ES-I3 (cell line): Measurements from ENCODE around the gene EPHA1.

Source experiments
- H3K36me3 ChIP-seq: 2 replicates; pipeline ENCODE4 v1.6.1; 2013; ENCODE audit warnings: mild to moderate bottlenecking, low read length, control low read depth, moderate library complexity; ENCODE audit not compliant: insufficient read depth
- H3K4me1 ChIP-seq: 2 replicates; pipeline ENCODE4 v1.6.1; 2013; ENCODE audit warnings: mild to moderate bottlenecking, control low read depth, low read length; ENCODE audit not compliant: insufficient read depth
- H3K9ac ChIP-seq: 2 replicates; pipeline ENCODE4 v1.6.1; 2013; ENCODE audit warnings: low read depth, mild to moderate bottlenecking, low read length, moderate library complexity
- H3K9me3 ChIP-seq: 2 replicates; pipeline ENCODE4 v1.6.1; 2013; ENCODE audit warnings: mild to moderate bottlenecking, low read length, moderate library complexity; ENCODE audit not compliant: control insufficient read depth, insufficient read depth

EPHA1 gene

DNA sequence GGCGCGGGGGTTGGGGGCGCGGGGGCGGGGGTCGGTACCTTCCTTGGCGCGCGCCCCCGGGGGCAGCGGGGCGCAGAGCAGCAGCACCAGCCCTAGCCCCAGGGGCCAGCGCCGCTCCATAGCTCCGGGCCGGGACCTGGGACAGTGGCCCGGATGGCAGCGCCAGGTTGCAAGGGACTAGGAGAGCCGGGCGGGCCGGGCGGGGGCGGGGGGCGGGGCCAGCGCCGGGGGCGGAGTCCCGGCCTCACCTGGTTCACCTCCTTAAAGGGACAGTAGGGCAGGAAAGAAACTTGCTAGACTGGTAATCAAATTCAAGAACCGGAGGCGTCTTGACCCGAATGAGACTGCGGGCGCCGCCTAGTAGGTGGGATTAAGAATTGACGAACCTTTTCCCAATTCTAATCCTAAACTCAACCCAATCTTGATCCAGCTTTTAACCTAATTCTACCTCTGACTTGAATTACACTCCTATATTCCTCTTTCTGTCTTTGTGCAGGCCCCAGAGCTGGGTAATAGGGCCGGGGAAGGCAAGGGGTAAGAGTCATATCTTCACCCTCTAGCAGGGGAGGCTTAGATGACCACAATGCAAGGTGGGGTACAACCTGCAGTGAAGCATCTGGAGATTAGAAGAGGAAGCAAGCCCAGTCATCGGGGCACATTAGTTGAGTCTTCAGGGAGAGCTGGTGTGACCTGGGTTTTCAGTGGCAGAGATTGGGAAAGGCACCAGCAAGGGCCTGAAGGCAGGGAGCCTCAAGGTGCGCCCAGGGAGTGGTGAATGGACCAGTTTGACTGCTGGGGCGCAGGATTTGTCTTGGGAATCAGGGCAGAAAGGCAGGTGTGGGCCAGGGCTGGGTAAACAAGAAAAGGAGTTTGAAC lies at the start of gene EPHA1:
Gene EPHA1, minus strand, starts transcription at position 171 of the 876 bp plus-strand sequence. Its CDS starts 51 bp downstream, at position 120.
- peaks cover 56% of the 10 kb centered on the region for H3K4me1 ChIP-seq

DNA sequence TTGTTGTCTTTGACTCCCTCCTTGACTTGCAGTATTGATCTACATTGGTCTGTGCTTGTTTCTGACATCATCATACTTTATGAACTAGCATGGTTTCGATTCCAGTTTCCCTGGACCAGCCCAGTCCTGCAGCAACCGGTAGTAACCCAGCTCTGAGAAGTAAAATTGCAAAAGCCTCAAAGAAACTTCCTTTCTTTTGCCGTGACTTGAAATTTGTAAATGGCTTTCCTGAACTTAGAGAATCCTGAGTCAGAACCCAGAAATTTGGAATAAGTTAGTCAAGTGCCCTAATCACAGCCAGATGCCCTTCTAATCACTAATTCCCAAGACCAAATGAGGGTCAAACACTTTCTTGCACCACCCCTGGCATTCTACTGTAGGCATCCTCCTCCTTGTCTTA lies 49.6 kb upstream of the EPHA1 start:
- peaks cover 3% of the 10 kb centered on the region; the same call in 1 of the 2 replicates for H3K9me3 ChIP-seq
- no peak overlapping the region for H3K9ac ChIP-seq
- no peaks in the 10 kb centered on the region for H3K36me3 ChIP-seq
- no peaks in the 10 kb centered on the region for H3K4me1 ChIP-seq

More for the DNA sequence above, at the start of gene EPHA1:
- H3K36me3 ChIP-seq = peaks cover 3% of the 10 kb centered on the region; the same call in 1 of the 2 replicates
- peak within 1 kb of the TSS; percentile 86 for H3K9ac ChIP-seq
- H3K9me3 ChIP-seq = no peaks in the 10 kb centered on the region

DNA sequence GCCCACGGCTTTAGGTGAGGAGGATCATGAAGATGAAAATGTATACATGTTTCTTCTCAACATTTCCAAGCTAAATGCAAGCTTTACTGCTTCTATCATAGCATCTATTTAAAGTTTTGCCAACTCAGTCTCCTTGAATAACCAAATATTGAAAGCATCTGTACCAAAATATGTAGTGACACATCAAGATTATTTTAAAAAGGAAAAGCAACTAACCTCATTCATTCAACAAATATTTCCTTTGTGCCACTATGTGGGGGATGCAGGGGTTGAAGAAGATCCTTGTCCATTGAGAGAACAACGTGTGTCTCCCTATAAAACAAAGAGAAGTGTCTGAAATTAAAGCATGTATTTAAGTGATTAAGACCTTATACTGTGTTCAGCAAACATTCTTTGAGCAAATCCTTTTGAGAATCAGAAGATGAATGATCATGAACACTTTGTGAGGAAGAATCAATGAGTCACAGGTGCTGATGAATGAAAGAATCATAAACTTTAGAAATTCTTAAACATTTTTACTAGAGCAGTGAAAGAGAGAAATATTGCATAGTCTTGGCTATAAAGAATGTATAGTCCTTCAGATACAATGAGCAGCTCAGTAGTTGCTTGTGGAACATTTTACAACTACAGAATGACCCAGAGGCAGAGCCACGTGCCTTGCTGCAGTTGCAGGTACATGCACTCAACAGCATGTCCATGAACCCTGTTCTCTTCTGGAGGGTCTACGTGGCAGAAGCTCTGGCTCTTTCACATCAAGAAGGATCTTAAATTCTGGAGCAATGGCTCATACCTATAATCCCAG lies 48.5 kb upstream of the EPHA1 start:
- H3K9ac ChIP-seq = no peak overlapping the region
- no peaks in the 10 kb centered on the region for H3K4me1 ChIP-seq
- H3K9me3 ChIP-seq = peaks cover 3% of the 10 kb centered on the region; the same call in 1 of the 2 replicates
- no peaks in the 10 kb centered on the region for H3K36me3 ChIP-seq

DNA sequence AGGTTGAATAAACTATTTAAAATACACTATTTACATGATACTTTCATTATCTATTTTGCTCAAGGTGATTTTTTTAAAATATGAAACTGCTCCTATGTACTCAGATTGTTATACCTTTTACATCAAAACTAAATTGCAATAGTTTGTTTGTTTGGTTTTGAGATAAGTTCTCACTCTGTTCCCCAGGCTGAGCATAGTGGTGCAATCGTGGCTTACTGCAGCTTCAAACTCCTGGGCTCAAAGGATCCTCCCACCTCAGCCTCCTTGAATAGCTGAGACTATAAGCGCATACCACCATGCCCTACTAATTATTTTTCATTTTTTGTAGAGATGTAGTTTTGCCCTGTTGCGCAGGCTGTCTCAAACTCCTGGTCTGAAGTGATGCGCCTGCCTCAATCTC lies 47.3 kb upstream of the EPHA1 start:
- Histone ChIP-seq H3K9ac (no peak overlapping the region), H3K36me3 (no peaks in the 10 kb centered on the region), H3K9me3 (no peaks in the 10 kb centered on the region), H3K4me1 (no peaks in the 10 kb centered on the region)

DNA sequence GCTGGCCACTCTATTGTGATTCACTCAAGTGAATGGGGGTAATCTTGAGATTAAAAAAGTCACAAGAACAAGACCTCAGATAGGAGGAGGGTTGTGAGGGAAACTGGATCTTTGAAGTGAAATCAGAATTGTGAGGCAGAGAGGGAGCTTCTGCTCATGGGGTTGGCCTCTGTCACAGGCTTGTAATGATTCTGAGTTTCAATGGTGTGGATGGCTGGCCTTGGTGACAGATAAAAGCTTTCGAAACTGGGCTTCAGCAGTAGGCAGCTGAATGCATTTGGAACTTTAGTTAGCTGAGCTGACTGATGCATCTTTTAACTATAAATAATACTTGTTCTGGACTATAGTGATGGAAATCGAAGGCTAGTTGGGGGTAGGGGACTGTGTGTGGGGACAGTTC lies 46.8 kb upstream of the EPHA1 start:
- Histone ChIP-seq H3K36me3 (no peaks in the 10 kb centered on the region), H3K9ac (no peak overlapping the region), H3K9me3 (no peaks in the 10 kb centered on the region), H3K4me1 (no peaks in the 10 kb centered on the region)

DNA sequence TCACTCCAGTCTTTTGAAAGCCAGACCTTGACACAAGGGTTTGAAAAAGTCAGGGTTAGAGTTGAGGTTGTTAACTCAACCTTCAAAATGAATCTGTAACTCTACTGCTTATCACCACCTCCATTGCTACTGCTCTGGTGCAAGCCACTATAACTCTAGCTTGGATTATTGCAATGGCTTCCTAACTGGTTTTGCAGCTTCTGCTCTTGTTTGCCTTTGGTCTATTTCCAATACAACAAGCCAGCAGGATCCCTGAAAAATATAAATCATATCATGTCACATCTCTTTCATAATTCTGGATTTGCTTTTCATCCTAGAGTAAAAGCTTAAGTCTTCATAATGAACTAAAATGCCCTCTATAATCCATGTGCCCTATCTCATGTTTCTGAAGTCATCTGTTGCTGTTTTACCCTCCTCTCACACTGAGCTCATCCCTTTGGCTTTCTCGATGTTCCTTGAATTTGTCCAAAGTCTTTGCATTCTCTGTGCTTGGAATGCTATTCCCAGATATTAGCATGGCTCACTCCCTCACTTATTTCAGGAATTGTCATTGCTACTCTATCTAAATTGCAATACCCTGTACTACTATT lies 45.5 kb upstream of the EPHA1 start:
- Histone ChIP-seq H3K36me3 (no peaks in the 10 kb centered on the region), H3K9ac (no peak overlapping the region), H3K4me1 (no peaks in the 10 kb centered on the region), H3K9me3 (no peaks in the 10 kb centered on the region)

DNA sequence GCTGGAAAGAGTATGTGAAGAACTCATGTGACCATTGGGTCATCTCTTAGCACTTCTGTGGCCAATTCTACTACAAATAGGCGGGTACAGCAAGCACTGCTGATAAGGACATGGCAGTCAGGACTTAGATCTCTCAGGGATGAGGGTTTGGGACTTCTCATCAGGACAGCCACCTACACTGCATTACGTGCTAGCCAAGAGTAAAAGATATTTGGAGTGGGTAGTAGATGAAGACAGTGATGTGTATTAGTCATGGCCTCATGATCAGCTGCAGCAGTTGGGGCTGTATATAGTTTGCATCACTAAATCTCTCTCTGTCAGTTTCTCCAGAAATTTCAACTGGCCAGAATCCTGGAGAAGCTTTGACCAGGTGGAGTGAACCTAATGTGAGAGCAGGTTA lies 43.8 kb upstream of the EPHA1 start:
- Histone ChIP-seq H3K9me3 (no peaks in the 10 kb centered on the region), H3K36me3 (no peaks in the 10 kb centered on the region), H3K9ac (no peak overlapping the region), H3K4me1 (no peaks in the 10 kb centered on the region)

DNA sequence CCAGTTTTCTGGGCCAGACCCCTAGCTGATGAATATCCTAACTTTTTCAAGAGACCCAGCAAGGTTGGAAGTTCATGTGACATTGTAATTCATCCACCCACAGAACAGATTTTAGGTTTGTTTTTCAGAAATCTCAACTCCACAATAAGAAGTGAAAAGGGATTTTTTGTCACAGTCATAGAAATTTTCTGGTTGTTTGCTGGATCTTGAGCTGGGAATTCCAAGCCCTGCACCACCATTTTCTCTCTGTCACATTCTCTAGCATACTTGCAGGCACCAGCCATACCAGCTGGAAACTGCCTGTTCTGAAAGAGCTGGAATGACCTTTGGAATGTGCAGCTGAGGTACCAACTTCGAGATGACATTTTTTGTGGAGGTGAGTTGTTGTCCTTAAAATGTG lies 43.1 kb upstream of the EPHA1 start:
- H3K36me3 ChIP-seq = no peaks in the 10 kb centered on the region
- no peaks in the 10 kb centered on the region for H3K9me3 ChIP-seq
- H3K4me1 ChIP-seq = no peaks in the 10 kb centered on the region
- H3K9ac ChIP-seq = no peak overlapping the region

DNA sequence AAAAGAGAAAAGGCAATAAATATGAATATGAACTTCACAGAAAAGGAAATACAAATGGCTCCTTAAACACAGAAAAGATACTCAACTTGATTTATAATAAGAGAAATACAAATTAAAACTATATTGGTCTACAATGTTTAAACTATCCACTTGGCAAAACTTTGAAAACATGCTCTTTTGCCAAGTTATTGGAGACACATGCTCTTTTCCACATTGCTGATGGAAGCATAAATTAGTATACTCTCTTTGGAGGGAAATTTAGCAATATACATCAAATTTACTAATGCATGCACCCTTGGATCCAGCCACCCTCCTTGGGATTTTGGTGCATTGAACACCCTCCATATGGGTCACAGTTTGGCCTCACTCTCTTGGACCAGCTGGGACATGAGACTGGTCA lies 42.5 kb upstream of the EPHA1 start:
- Histone ChIP-seq H3K9ac (no peak overlapping the region), H3K4me1 (no peaks in the 10 kb centered on the region), H3K9me3 (no peaks in the 10 kb centered on the region), H3K36me3 (no peaks in the 10 kb centered on the region)

DNA sequence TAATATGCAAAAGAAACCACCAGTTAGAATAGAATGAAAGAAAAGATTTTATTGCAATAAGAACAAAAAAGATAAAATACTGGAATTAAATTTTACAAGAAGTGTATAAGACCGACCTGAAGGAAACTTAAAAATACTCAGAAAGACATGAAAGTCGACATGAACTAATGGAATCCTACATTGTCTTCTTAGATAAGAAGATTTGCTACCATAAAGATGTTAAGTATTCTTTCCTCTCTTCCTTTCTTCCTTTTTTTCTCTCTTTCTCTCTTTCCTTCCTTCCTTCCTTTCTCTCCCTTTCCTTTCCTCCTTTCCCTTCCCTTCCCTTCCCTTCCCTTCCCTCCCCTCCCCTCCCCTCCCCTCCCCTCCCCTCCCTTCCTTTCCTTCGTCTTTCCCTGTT lies 41.1 kb upstream of the EPHA1 start:
- peaks cover 12% of the 10 kb centered on the region for H3K4me1 ChIP-seq
- H3K36me3 ChIP-seq = no peaks in the 10 kb centered on the region
- H3K9ac ChIP-seq = no peak overlapping the region
- no peaks in the 10 kb centered on the region for H3K9me3 ChIP-seq

DNA sequence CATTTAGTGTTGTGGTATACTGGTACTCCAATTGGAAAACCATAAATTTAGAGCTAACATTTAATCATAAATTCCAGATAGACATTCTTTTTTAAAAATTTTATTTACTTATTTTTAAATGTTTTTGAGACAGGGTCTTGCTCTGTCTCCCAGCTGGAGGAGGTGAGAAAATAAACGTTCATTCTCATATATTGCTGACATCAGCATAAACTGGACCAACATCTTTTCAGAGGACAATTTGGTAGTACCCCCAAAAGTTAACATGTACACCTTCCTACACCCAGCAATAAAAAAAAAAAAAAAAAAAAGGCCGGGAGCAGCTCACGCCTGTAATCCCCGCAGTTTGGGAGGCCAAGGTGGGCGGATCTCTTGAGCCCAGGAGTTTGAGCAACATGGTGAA lies 39.8 kb upstream of the EPHA1 start:
- Histone ChIP-seq H3K36me3 (no peaks in the 10 kb centered on the region), H3K4me1 (peaks cover 12% of the 10 kb centered on the region), H3K9me3 (no peaks in the 10 kb centered on the region), H3K9ac (no peak overlapping the region)

DNA sequence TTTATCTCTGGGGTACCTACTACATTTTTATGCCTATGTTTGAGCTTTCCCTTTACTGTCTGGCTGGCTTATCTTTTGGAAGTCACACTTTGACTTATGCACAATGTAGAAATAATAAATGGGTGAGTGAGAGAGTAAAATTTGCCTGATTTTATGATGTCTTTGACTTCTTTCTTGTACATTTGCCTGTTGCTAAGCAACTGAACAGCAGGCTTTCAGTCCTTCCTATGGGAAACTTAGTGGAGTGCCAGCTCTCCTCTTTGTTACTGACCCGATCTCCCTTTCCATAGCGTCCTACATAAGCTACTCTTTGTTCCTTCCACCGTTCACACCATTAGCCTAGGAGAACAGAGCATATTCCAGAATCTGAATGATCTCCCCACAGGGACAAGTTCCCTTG lies 38.8 kb upstream of the EPHA1 start:
- Histone ChIP-seq H3K36me3 (no peaks in the 10 kb centered on the region), H3K9me3 (no peaks in the 10 kb centered on the region), H3K9ac (no peak overlapping the region), H3K4me1 (peaks cover 12% of the 10 kb centered on the region)

DNA sequence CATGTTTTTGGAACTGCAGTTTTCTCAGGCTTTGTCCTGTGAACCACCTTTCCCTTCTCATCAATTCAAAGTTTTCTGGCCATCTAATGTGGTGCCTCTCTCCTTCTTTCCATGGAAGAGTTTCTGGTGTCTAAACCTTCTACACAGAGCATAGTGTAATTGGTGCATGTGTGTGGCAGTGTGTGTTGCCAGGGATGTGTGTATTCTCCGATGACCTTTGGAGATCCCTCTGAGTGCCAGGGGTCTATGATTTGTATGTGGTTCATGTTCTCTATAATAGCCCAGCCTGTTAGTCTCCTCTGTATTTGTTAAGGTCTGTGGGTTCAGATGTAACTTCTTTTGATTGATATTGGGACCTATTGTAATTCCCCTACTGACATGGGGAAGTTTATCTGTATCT lies 36.1 kb upstream of the EPHA1 start:
- no peaks in the 10 kb centered on the region for H3K36me3 ChIP-seq
- no peaks in the 10 kb centered on the region for H3K9me3 ChIP-seq
- peaks cover 12% of the 10 kb centered on the region for H3K4me1 ChIP-seq
- no peak overlapping the region for H3K9ac ChIP-seq

DNA sequence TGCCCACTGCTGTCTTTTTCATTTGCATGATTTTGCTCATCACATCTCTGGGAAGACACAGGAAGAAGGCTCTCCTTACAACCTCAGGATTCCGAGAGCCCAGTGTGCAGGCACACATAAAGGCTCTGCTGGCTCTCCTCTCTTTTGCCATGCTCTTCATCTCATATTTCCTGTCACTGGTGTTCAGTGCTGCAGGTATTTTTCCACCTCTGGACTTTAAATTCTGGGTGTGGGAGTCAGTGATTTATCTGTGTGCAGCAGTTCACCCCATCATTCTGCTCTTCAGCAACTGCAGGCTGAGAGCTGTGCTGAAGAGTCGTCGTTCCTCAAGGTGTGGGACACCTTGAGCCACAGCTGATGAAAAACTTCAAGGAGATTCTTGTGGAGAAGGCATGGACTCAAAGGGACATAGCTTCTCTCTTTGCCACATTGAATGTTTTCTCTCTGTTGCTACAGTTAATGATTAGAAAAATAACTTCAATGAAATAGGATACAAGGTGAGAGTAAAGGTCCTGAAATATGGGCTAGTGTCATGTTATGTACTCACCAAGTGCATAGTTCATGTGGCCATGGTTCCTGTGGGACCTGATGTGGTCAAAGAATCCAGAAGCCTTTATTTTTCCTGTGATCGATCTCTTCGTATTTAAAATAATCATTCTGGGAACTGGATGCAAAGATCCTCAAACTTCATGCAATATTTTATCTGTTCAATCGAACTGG lies 35.6 kb upstream of the EPHA1 start:
- Histone ChIP-seq H3K36me3 (no peaks in the 10 kb centered on the region), H3K9me3 (no peaks in the 10 kb centered on the region), H3K4me1 (peaks cover 12% of the 10 kb centered on the region), H3K9ac (no peak overlapping the region)
